GM04503 (cell line): ENCODE measurements around the gene DDAH2.

Experiments
- DNase-seq: peaks from one replicate; pipeline ENCODE4 v3.0.0-alpha.2; 2012; ENCODE audit warnings: low read depth

DDAH2 gene

GRCh38 chr6:31689249-31690110 is 39.6 kb downstream of the DDAH2 start:
- DNase-seq = no peak

GRCh38 chr6:31687860-31688693 is 41.0 kb downstream of the DDAH2 start:
- no peak for DNase-seq

GRCh38 chr6:31687321-31687720 is 41.8 kb downstream of the DDAH2 start:
- DNase-seq = no peak

- DNase-seq = no peak
Observed at GRCh38 chr6:31686483-31686882, 42.6 kb downstream of the DDAH2 start.

GRCh38 chr6:31683591-31683990 is 45.5 kb downstream of the DDAH2 start:
- DNase-seq = no peak

- DNase-seq = no peak
Observed at GRCh38 chr6:31681135-31681671, 47.9 kb downstream of the DDAH2 start.

GRCh38 chr6:31680226-31681134 is 48.6 kb downstream of the DDAH2 start, which contains the start of gene LY6G5C:
Gene LY6G5C, minus strand, starts transcription at chr6:31681067. Its CDS starts 694 bp downstream, at chr6:31680373.
- peak; percentile 48 for DNase-seq

GRCh38 chr6:31677955-31678354 is 51.1 kb downstream of the DDAH2 start:
- no peak for DNase-seq
